MM.1S (cell line): ENCODE results near the gene BCAP31.

Experiments
- CTCF ChIP-seq: fragments of 300-600 bp; sonication (generic); IDR thresholded peaks from 2 replicates; pipeline ENCODE4 v1.5.1; 2016; ENCODE audit warnings: antibody characterized with exemption, low read length, mixed read lengths
- EZH2 ChIP-seq: fragments of 300-600 bp; sonication (generic); optimal IDR thresholded peaks from 2 replicates; pipeline ENCODE3; 2017; ENCODE audit warnings: low read depth, mild to moderate bottlenecking, antibody characterized with exemption, low read length, mixed read lengths

GRCh38 chrX:153665726-153666306, 58.4 kb downstream of the BCAP31 start:
- TF ChIP-seq CTCF (no peak), EZH2 (no peak)
